SK-N-SH (cell line): ENCODE data around the gene PRLR. TPM values are rescaled to one million over a fixed set of nuclear protein-coding genes. Genes with fewer than 3 reads are reported as not detected.

Source experiments
- CTCF ChIA-PET: fragments of 300-600, 350-600 bp; formaldehyde crosslinking; extraction: SDS; loops from one replicate; lab custom pipeline; 2021; lab: Yijun Ruan, JAX
- POLR2A ChIA-PET: fragments of 350-600 bp; sonication (Branson Sonifier 250); formaldehyde crosslinking; extraction: SDS; loops from one replicate; lab custom pipeline; 2020; ENCODE audit warnings: antibody characterized with exemption, inconsistent platforms; lab: Yijun Ruan, JAX
- DNase-seq: peaks from one replicate; pipeline ENCODE4 v3.0.0; 2012
- H2AFZ ChIP-seq: fragments of 200-600 bp; sonication (generic); 2 replicates; pipeline ENCODE4 v1.8.1; 2016; ENCODE audit warnings: antibody characterized with exemption, mild to moderate bottlenecking, low read depth
- H3F3A ChIP-seq: fragments of 200-600 bp; sonication (generic); replicated peaks from 2 replicates; pipeline ENCODE3; 2016; ENCODE audit warnings: antibody characterized with exemption, mild to moderate bottlenecking; ENCODE audit not compliant: insufficient read depth
- H3K27ac ChIP-seq, 2 experiments: fragments of 200-500 bp in 1 of 2; fragments of 200-600 bp in 1 of 2; sonication (Bioruptor generic) in 1 of 2; sonication (generic), shearing (Covaris generic) in 1 of 2; 2 replicates each; pipeline versions ENCODE4 v1.5.1 to v1.6.1; 2014 to 2016; ENCODE audit warnings: low read depth in 2 of 2, inconsistent platforms in 1 of 2, low read length in 1 of 2, mild to moderate bottlenecking in 1 of 2, mixed read lengths in 1 of 2
- H3K27me3 ChIP-seq: fragments of 200-600 bp; sonication (generic), shearing (Covaris generic); 2 replicates; pipeline ENCODE4 v1.6.1; 2016; ENCODE audit warnings: mixed run types; ENCODE audit not compliant: insufficient read depth
- H3K36me3 ChIP-seq, 2 experiments: fragments of 200-500 bp in 1 of 2; fragments of 200-600 bp in 1 of 2; sonication (Bioruptor generic) in 1 of 2; sonication (generic) in 1 of 2; replicated peaks in 1 of 2; 2 replicates each; pipeline versions ENCODE3 to v1.5.1; 2014 to 2016; ENCODE audit warnings: low read length in 1 of 2, mild to moderate bottlenecking in 1 of 2; ENCODE audit not compliant: insufficient read depth in 2 of 2, control insufficient read depth in 1 of 2
- H3K4me1 ChIP-seq, 2 experiments: fragments of 200-500 bp in 1 of 2; fragments of 200-600 bp in 1 of 2; sonication (Bioruptor generic) in 1 of 2; sonication (generic), shearing (Covaris generic) in 1 of 2; 2 replicates each; pipeline versions ENCODE4 v1.5.1 to v1.6.1; 2014 to 2016; ENCODE audit warnings: low read depth in 1 of 2, low read length in 1 of 2, mixed run types in 1 of 2; ENCODE audit not compliant: insufficient read depth in 2 of 2, control insufficient read depth in 1 of 2
- H3K4me2 ChIP-seq: fragments of 200-600 bp; sonication (generic), shearing (Covaris generic); 2 replicates; pipeline ENCODE4 v1.6.1; 2017; ENCODE audit warnings: mixed run types
- H3K4me3 ChIP-seq, 2 experiments: fragments of 200-500 bp in 1 of 2; fragments of 200-600 bp in 1 of 2; sonication (Bioruptor generic) in 1 of 2; sonication (generic), shearing (Covaris generic) in 1 of 2; 2 replicates each; pipeline versions ENCODE4 v1.5.1 to v1.8.1; 2014 to 2016; ENCODE audit warnings: low read depth in 2 of 2, inconsistent platforms in 1 of 2, low read length in 1 of 2, mild to moderate bottlenecking in 1 of 2, mixed read lengths in 1 of 2, moderate library complexity in 1 of 2
- H3K79me2 ChIP-seq: fragments of 200-600 bp; sonication (generic); 2 replicates; pipeline ENCODE4 v1.8.1; 2017; ENCODE audit warnings: mild to moderate bottlenecking; ENCODE audit not compliant: insufficient read depth
- H3K9ac ChIP-seq: fragments of 200-600 bp; sonication (generic); 2 replicates; pipeline ENCODE4 v1.6.1; 2017; ENCODE audit warnings: mixed run types
- H3K9me2 ChIP-seq: fragments of 200-600 bp; sonication (generic); 2 replicates; pipeline ENCODE4 v1.6.1; 2017; ENCODE audit warnings: mixed run types
- H3K9me3 ChIP-seq: fragments of 200-600 bp; sonication (generic); 2 replicates; pipeline ENCODE4 v1.6.1; 2017; ENCODE audit warnings: mixed run types, mild to moderate bottlenecking, moderate library complexity
- H4K20me1 ChIP-seq: fragments of 200-600 bp; sonication (generic); 2 replicates; pipeline ENCODE4 v1.6.1; 2017; ENCODE audit warnings: mild to moderate bottlenecking, mixed run types; ENCODE audit not compliant: insufficient read depth
- CHD2 ChIP-seq: fragments of 150-350 bp; IDR thresholded peaks from 2 replicates; pipeline ENCODE4 v1.6.1; 2018; ENCODE audit warnings: low read length; ENCODE audit not compliant: partially characterized antibody
- ELF1 ChIP-seq: IDR thresholded peaks from 2 replicates; pipeline ENCODE4 v1.4.0; 2012
- GABPA ChIP-seq: IDR thresholded peaks from 2 replicates; pipeline ENCODE4 v1.4.0; 2012; ENCODE audit warnings: low read depth, mild to moderate bottlenecking
- GATA2 ChIP-seq: sonication (generic); formaldehyde crosslinking; IDR thresholded peaks from 2 replicates; pipeline ENCODE4 v1.5.0; 2020; ENCODE audit warnings: mild to moderate bottlenecking, missing genetic modification reagents
- MEF2A ChIP-seq: IDR thresholded peaks from 2 replicates; pipeline ENCODE4 v1.4.0; 2012; ENCODE audit warnings: low read depth, borderline replicate concordance
- PBX3 ChIP-seq: IDR thresholded peaks from 2 replicates; pipeline ENCODE4; 2012
- RCOR1 ChIP-seq: fragments of 150-350 bp; IDR thresholded peaks from 2 replicates; pipeline ENCODE4 v1.6.1; 2017; ENCODE audit warnings: antibody characterized with exemption, low read length
- REST ChIP-seq: IDR thresholded peaks from 2 replicates; pipeline ENCODE4 v1.6.1; 2012; ENCODE audit warnings: mild to moderate bottlenecking, low read depth, low read length, moderate library complexity
- SIN3A ChIP-seq: IDR thresholded peaks from 2 replicates; pipeline ENCODE4 v1.6.1; 2012; ENCODE audit warnings: low read depth, mild to moderate bottlenecking, low read length, moderate library complexity, borderline replicate concordance
- SMC3 ChIP-seq: IDR thresholded peaks from 2 replicates; pipeline ENCODE4 v1.6.1; 2012; ENCODE audit warnings: low read depth, low read length, improper control_type of control experiment
- TCF12 ChIP-seq: IDR thresholded peaks from 2 replicates; pipeline ENCODE4 v1.4.0; 2012
- TEAD4 ChIP-seq: IDR thresholded peaks from 2 replicates; pipeline ENCODE4 v1.4.0; 2012; ENCODE audit warnings: mild to moderate bottlenecking, borderline replicate concordance; ENCODE audit not compliant: insufficient read depth
- USF2 ChIP-seq: fragments of 150-350 bp; IDR thresholded peaks from 2 replicates; pipeline ENCODE4 v1.6.1; 2017; ENCODE audit warnings: antibody characterized with exemption, low read length, low read depth, borderline replicate concordance
- YY1 ChIP-seq: IDR thresholded peaks from 2 replicates; pipeline ENCODE4 v1.4.0; 2012; ENCODE audit warnings: low read depth, mild to moderate bottlenecking
- ZBTB33 ChIP-seq: IDR thresholded peaks from 2 replicates; pipeline ENCODE4 v1.4.0; 2012; ENCODE audit warnings: low read depth, borderline replicate concordance
- WGBS: methylation state at CpG from one replicate; pipeline ENCODE4 v1.1.6; 2017; ENCODE audit warnings: low lambda C conversion rate; 5-methylcytosine and 5-hydroxymethylcytosine counted together
- polyA plus RNA-seq, 3 experiments: library from polyadenylated mRNA; depleted of rRNA; stranded (reverse); fragments of >200 nt; gene quantifications; 2 replicates each; pipeline ENCODE4 v1.2.3, GENCODE V29; 2012

PRLR gene
- polyA plus RNA-seq, 1 of the 3 experiments (the other 2 are of a cell fraction), result 0.13 TPM

GRCh38 chr5:35153375-35153932, 76.8 kb downstream of the PRLR start:
- no peaks in the 10 kb centered on the region for H3K9me2 ChIP-seq
- no peaks in the 10 kb centered on the region for H3K27me3 ChIP-seq
- H2AFZ ChIP-seq, result no peak overlapping the region
- DNase-seq, result no peak
- TF ChIP-seq ELF1 (no peak), USF2 (no peak), REST (no peak), ZBTB33 (no peak), MEF2A (no peak), CHD2 (no peak), SIN3A (no peak), GATA2 (CRISPR knock-in tag) (no peak), TCF12 (no peak), GABPA (no peak), RCOR1 (no peak), YY1 (no peak), TEAD4 (no peak), SMC3 (no peak), PBX3 (no peak)
- no peaks in the 10 kb centered on the region for H3K9me3 ChIP-seq
- H3K4me2 ChIP-seq, result no peak overlapping the region
- no peaks in the 10 kb centered on the region for H3F3A ChIP-seq
- CTCF ChIA-PET, result no interaction called here
- no peaks in the 10 kb centered on the region for H3K36me3 ChIP-seq
- H3K79me2 ChIP-seq, result no peaks in the 10 kb centered on the region
- POLR2A ChIA-PET, result no interaction called here
- no peak overlapping the region for H3K27ac ChIP-seq
- no peak overlapping the region for H3K4me3 ChIP-seq
- H3K9ac ChIP-seq, result no peak overlapping the region
- H3K4me1 ChIP-seq, result no peaks in the 10 kb centered on the region
- no peaks in the 10 kb centered on the region for H4K20me1 ChIP-seq
- 19% methylated on average over 2 of the region's 2 CpGs for WGBS
